WTC11 (cell line): ENCODE data around the gene ADGRA1.
"Not testable (repeated sequence)": the region's sequence is repeated elsewhere in the genome, so short reads cannot be mapped to it uniquely, and the experiment has no call there.

Experiments used
- CTCF ChIP-seq: fragments of 200-600 bp; IDR thresholded peaks from 2 replicates; pipeline ENCODE4 v1.8.0; 2022; ENCODE audit warnings: antibody characterized with exemption
- FOXP4 ChIP-seq: sonication (generic); formaldehyde crosslinking; IDR thresholded peaks from 2 replicates; pipeline ENCODE4 v1.8.0; 2022; ENCODE audit warnings: mild to moderate bottlenecking, missing genetic modification reagents
- ZNF423 ChIP-seq: fragments of 250-450 bp; sonication (Bioruptor Pico); IDR thresholded peaks from 2 replicates; pipeline ENCODE4 v2.1.2; 2022; ENCODE audit warnings: mild to moderate bottlenecking, moderate library complexity
- TF ChIP-seq, protein P1 (sequence below): sonication (generic); formaldehyde crosslinking; IDR thresholded peaks from 2 replicates; pipeline ENCODE4 v1.8.0; 2022; ENCODE audit warnings: mild to moderate bottlenecking, missing genetic modification reagents
- TF ChIP-seq, protein P2 (sequence below): sonication (generic); formaldehyde crosslinking; IDR thresholded peaks from 2 replicates; pipeline ENCODE4 v1.8.1; 2023; ENCODE audit warnings: mild to moderate bottlenecking, moderate library complexity, missing genetic modification reagents

DNA sequence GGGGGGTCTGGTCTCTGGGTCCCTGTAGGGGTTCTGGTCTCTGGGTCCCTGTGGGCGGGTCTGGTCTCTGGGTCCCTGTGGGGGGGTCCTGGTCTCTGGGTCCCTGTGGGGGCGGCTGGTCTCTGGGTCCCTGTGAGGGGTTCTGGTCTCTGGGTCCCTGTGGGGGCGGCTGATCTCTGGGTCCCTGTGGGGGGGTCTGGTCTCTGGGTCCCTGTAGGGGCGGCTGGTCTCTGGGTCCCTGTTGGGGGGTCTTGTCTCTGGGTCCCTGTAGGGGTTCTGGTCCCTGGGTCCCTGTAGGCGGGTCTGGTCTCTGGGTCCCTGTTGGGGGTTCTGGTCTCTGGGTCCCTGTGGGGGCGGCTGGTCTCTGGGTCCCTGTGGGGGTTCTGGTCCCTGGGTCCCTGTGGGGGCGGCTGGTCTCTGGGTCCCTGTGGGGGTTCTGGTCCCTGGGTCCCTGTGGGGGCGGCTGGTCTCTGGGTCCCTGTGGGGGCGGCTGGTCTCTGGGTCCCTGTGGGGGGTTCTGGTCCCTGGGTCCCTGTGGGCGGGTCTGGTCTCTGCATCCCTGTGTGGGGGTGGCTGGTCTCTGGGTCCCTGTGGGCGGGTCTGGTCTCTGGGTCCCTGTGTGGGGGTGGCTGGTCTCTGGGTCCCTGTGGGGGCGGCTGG, 49.9 kb downstream of the ADGRA1 start:
- TF ChIP-seq CTCF; ZNF423 (CRISPR knock-in tag); FOXP4: not testable (repeated sequence)
- TF ChIP-seq, protein P1, sequence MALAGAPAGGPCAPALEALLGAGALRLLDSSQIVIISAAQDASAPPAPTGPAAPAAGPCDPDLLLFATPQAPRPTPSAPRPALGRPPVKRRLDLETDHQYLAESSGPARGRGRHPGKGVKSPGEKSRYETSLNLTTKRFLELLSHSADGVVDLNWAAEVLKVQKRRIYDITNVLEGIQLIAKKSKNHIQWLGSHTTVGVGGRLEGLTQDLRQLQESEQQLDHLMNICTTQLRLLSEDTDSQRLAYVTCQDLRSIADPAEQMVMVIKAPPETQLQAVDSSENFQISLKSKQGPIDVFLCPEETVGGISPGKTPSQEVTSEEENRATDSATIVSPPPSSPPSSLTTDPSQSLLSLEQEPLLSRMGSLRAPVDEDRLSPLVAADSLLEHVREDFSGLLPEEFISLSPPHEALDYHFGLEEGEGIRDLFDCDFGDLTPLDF, result not testable (repeated sequence)
- TF ChIP-seq, protein P2, sequence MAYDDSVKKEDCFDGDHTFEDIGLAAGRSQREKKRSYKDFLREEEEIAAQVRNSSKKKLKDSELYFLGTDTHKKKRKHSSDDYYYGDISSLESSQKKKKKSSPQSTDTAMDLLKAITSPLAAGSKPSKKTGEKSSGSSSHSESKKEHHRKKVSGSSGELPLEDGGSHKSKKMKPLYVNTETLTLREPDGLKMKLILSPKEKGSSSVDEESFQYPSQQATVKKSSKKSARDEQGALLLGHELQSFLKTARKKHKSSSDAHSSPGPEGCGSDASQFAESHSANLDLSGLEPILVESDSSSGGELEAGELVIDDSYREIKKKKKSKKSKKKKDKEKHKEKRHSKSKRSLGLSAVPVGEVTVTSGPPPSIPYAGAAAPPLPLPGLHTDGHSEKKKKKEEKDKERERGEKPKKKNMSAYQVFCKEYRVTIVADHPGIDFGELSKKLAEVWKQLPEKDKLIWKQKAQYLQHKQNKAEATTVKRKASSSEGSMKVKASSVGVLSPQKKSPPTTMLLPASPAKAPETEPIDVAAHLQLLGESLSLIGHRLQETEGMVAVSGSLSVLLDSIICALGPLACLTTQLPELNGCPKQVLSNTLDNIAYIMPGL, result not testable (repeated sequence)
